Body of pancreas (tissue), 4 donors: ENCODE measurements around the gene ABR. TPM values are rescaled to one million over a fixed set of nuclear protein-coding genes. Genes with fewer than 3 reads are reported as not detected.

Experiments used
- ATAC-seq: fragments of 150-250 bp; one replicate; pipeline ENCODE4 v1.9.1; 2016
- DNase-seq, 4 donors: peaks; one replicate each; pipeline ENCODE4 v3.0.0-alpha.2; 2019
- H3K27ac ChIP-seq, 4 donors: fragments of 200-600 bp; sonication (generic); 1 replicate in 3 of 4; 2 replicates in 1 of 4; pipeline versions ENCODE4 v1.5.1 to v1.6.1; 2016 to 2019; ENCODE audit warnings: mild to moderate bottlenecking in 1 of 4, mixed read lengths in 1 of 4, moderate library complexity in 1 of 4
- H3K27me3 ChIP-seq, 2 donors: fragments of 200-600 bp; sonication (generic); one replicate each; pipeline ENCODE4 v1.6.0; 2016; ENCODE audit warnings: mild to moderate bottlenecking in 1 of 2
- H3K36me3 ChIP-seq, 2 donors: fragments of 200-600 bp; sonication (generic); replicated peaks in 1 of 2; 2 replicates each; pipeline ENCODE4 v1.5.1; 2016; ENCODE audit warnings: low read depth in 2 of 2; ENCODE audit not compliant: insufficient read depth in 1 of 2
- H3K4me1 ChIP-seq: fragments of 200-600 bp; sonication (generic); one replicate; pipeline ENCODE4 v1.6.0; 2016
- H3K4me3 ChIP-seq, 2 donors: fragments of 200-600 bp; sonication (generic); 1 replicate in 1 of 2; 2 replicates in 1 of 2; pipeline ENCODE4 v1.5.1; 2016 to 2019
- H3K9me3 ChIP-seq, 3 donors: fragments of 200-600 bp; sonication (generic); 1 replicate in 2 of 3; 2 replicates in 1 of 3; pipeline ENCODE4 v1.5.1; 2016
- POLR2A ChIP-seq, 3 donors: fragments of 450-650 bp; IDR thresholded peaks; one replicate each; pipeline ENCODE4 v1.6.1; 2016; ENCODE audit warnings: antibody characterized with exemption in 3 of 3, mild to moderate bottlenecking in 2 of 3
- WGBS, 2 donors: methylation state at CpG; one replicate each; pipeline ENCODE4 v1.1.5; 2017; 5-methylcytosine and 5-hydroxymethylcytosine counted together
- intact Hi-C: fragments of 100-400 bp; cut with DNase I; formaldehyde crosslinking; loops from one replicate; pipeline ENCODE4 v1.15.1; 2023
- total RNA-seq, 2 donors: library from RNA; depleted of rRNA; stranded (reverse); fragments of >200 nt; gene quantifications; one replicate each; pipeline ENCODE4 v1.1.0, GENCODE V29; 2016
- TF ChIP-seq, protein P1 (sequence below), 7 experiments: fragments of 450-650 bp in 4 of 7; fragments of 200-600 bp in 3 of 7; sonication (generic) in 3 of 7; IDR thresholded peaks; one replicate each; pipeline ENCODE4 v1.5.1; 2016 to 2019; ENCODE audit warnings: antibody characterized with exemption in 7 of 7

Gene ABR
- total RNA-seq, 2 donors from 2014 or later = 32.4 to 46.8 TPM

DNA sequence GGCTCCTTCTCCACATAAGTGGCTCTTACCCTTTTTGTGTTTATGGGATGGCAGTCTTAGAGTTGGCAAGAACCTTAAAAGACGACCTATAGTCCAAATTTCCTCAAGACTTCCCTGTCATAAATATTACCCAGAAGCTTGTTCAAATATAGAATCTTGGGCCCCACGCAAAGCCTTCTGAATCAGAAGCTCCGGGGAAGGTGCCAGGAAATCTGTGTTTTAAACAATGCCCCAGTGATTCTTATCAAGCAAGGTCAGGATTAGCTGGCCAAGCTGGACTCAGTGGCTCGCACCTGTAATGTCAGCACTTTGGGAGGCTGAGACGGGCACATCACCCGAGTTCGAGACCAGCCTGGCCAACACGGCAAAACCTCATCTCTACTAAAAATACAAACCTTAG, 97.2 kb downstream of the ABR start:
- H3K4me1 ChIP-seq = peaks cover 72% of the 10 kb centered on the region
- TF ChIP-seq POLR2A (IDR thresholded peaks at IDR 0.05) = no peak
- TF ChIP-seq, protein P1, sequence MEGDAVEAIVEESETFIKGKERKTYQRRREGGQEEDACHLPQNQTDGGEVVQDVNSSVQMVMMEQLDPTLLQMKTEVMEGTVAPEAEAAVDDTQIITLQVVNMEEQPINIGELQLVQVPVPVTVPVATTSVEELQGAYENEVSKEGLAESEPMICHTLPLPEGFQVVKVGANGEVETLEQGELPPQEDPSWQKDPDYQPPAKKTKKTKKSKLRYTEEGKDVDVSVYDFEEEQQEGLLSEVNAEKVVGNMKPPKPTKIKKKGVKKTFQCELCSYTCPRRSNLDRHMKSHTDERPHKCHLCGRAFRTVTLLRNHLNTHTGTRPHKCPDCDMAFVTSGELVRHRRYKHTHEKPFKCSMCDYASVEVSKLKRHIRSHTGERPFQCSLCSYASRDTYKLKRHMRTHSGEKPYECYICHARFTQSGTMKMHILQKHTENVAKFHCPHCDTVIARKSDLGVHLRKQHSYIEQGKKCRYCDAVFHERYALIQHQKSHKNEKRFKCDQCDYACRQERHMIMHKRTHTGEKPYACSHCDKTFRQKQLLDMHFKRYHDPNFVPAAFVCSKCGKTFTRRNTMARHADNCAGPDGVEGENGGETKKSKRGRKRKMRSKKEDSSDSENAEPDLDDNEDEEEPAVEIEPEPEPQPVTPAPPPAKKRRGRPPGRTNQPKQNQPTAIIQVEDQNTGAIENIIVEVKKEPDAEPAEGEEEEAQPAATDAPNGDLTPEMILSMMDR (IDR thresholded peaks at IDR 0.05) = no peak
- DNase-seq = peak in 3 of 4 donors; percentile 50 to 57 (median 53)
- no peak overlapping the region for H3K4me3 ChIP-seq
- ATAC-seq = peak; percentile 17
- WGBS, 2 donors = 32 to 56% methylated on average over 4 to 8 of the region's 8 CpGs
- H3K27ac ChIP-seq = peak overlapping the region; percentile 49 to 81 (median 70)
- no peaks in the 10 kb centered on the region for H3K36me3 ChIP-seq
- H3K27me3 ChIP-seq = no peaks in the 10 kb centered on the region
- intact Hi-C loops = no loop called here
- H3K9me3 ChIP-seq = no peaks in the 10 kb centered on the region

DNA sequence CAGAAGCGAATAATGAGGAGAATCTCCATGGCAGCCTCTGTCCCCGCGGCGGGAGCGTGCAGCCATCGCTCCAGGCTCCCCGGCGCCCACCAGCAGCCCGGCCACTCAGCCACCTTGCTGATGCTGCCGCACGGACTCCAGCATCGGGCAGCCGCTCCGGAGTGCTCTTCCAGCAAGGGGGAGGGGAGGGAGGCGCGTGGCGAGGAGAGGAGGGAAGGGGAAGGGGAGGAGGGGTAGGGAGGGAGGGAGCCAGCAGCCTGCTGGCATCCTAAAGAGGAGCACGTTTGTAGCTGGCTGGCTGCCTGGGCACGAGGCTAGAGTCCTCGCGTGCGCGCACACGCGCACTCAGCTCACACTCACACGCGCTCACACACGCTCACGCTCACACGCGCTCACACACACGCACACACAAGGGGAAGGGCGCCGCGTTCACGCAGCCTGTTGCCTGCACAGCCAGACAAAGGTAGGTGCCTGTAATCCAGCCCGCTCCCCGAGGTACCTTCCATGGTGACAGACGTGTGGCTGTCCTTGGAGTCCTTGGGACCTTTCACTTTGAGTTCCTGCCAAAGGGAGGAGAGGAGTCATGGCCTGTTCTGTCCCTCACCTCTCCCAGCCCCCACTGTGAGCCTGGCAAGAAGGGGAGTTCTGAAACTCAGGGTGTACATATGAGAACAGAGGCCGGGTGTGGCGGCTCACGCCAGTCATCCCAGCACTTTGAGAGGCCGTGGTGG, 100.8 kb downstream of the ABR start:
- TF ChIP-seq, protein P1 (IDR thresholded peaks at IDR 0.05) = no peak
- TF ChIP-seq POLR2A (IDR thresholded peaks at IDR 0.05) = no peak
- Histone ChIP-seq H3K27me3 (no peaks in the 10 kb centered on the region), H3K27ac (no peak overlapping the region), H3K9me3 (no peaks in the 10 kb centered on the region), H3K4me1 (peaks cover 53% of the 10 kb centered on the region), H3K36me3 (no peaks in the 10 kb centered on the region), H3K4me3 (no peak overlapping the region)
- intact Hi-C loops = no loop called here
- ATAC-seq (no peak), DNase-seq (no peak)
- 52 to 54% methylated on average over 26 to 40 of the region's 43 CpGs for WGBS, 2 donors

DNA sequence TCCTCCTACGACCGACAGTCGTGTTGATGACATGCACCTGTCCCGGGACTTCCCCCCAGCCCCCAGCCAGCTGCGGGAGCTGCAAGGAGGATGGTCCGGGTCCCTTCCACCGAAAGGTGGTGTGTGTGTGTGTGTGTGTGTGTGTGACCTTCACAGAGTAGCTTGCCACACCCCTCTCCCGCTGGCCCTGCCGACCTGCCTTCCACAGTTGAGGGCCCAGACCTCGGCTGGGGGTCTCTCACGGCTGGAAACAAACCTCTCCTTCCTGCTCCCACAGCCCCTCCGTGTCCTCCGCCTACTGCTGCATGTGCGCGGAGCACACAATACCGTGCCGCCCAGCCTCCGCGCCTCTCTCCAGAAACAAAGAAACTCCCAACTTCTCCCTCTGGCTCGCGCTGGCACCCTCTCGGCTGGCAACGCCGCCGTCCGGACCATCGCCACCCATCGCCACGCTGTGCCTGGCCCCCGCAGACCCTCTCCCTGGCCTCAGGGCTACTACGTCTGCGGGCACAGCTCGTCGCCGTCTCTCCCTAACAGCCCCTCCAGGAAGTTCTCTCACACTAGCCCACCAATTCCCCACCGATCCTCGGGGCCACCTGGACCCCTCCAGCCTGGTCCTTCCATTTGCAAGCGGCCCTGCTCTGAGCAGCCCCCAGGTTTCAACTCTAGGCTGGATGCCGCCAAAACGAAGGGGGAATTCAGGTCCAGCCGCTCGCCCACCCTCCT, 101.6 kb downstream of the ABR start:
- H3K4me1 ChIP-seq = peaks cover 45% of the 10 kb centered on the region
- TF ChIP-seq, protein P1 (IDR thresholded peaks at IDR 0.05) = no peak
- TF ChIP-seq POLR2A (IDR thresholded peaks at IDR 0.05) = no peak
- 53 to 61% methylated on average over 39 to 41 of the region's 42 CpGs for WGBS, 2 donors
- no peaks in the 10 kb centered on the region for H3K36me3 ChIP-seq
- DNase-seq = no peak
- intact Hi-C loops = no loop called here
- H3K9me3 ChIP-seq = no peaks in the 10 kb centered on the region
- no peaks in the 10 kb centered on the region for H3K27me3 ChIP-seq
- ATAC-seq = no peak
- H3K4me3 ChIP-seq = no peak overlapping the region
- no peak overlapping the region for H3K27ac ChIP-seq

GRCh38 chr17:1077581-1077985, 102.2 kb downstream of the ABR start:
- H3K4me1 ChIP-seq = peaks cover 41% of the 10 kb centered on the region
- no peak overlapping the region for H3K4me3 ChIP-seq
- H3K27me3 ChIP-seq = no peaks in the 10 kb centered on the region
- intact Hi-C loops = no loop called here
- WGBS, 2 donors = 67 to 70% methylated on average over 2 to 10 of the region's 10 CpGs
- ATAC-seq = no peak
- no peak for DNase-seq
- TF ChIP-seq POLR2A (IDR thresholded peaks at IDR 0.05) = no peak
- TF ChIP-seq, protein P1 (IDR thresholded peaks at IDR 0.05) = no peak
- no peaks in the 10 kb centered on the region for H3K9me3 ChIP-seq
- H3K36me3 ChIP-seq = no peaks in the 10 kb centered on the region
- no peak overlapping the region for H3K27ac ChIP-seq
